Breast epithelium (tissue), 4 donors: ENCODE measurements around the gene ATP9B. TPM values are rescaled to one million over a fixed set of nuclear protein-coding genes. Genes with fewer than 3 reads are reported as not detected.
A peak's percentile ranks its signal among the peaks of the same experiment; 100 is the strongest.

Experiments
- DNase-seq, 2 donors: peaks; one replicate each; pipeline ENCODE4 v3.0.0-alpha.2; 2019; ENCODE audit warnings: low spot score in 2 of 2
- H3K27ac ChIP-seq, 2 donors: fragments of 200-600 bp; sonication (generic) in 1 of 2; one replicate each; pipeline ENCODE4 v1.5.1; 2016 to 2019; ENCODE audit warnings: mild to moderate bottlenecking in 1 of 2
- H3K27me3 ChIP-seq, 2 donors: fragments of 200-600 bp; sonication (generic) in 1 of 2; one replicate each; pipeline versions ENCODE4 v1.5.1 to v1.6.0; 2017 to 2019; ENCODE audit warnings: control low read depth in 1 of 2, mild to moderate bottlenecking in 1 of 2
- H3K36me3 ChIP-seq: fragments of 200-600 bp; one replicate; pipeline ENCODE4 v1.5.1; 2019
- H3K4me1 ChIP-seq, 2 donors: fragments of 200-600 bp; sonication (generic); one replicate each; pipeline ENCODE4 v1.5.1; 2016 to 2019; ENCODE audit warnings: control low read depth in 1 of 2
- H3K4me3 ChIP-seq, 3 donors: fragments of 200-600 bp; sonication (generic); 1 replicate in 2 of 3; 2 replicates in 1 of 3; pipeline ENCODE4 v1.5.1; 2016 to 2019; ENCODE audit warnings: mild to moderate bottlenecking in 3 of 3, moderate library complexity in 2 of 3
- H3K9me3 ChIP-seq, 2 donors: fragments of 200-600 bp; sonication (generic) in 1 of 2; one replicate each; pipeline ENCODE4 v1.5.1; 2016 to 2019; ENCODE audit warnings: control low read depth in 1 of 2
- CTCF ChIP-seq, 3 donors: fragments of 450-650 bp; IDR thresholded peaks; one replicate each; pipeline ENCODE4 v1.5.1; 2016 to 2017; ENCODE audit warnings: antibody characterized with exemption in 3 of 3, mild to moderate bottlenecking in 3 of 3, moderate library complexity in 3 of 3
- POLR2A ChIP-seq: fragments of 450-650 bp; IDR thresholded peaks from one replicate; pipeline ENCODE4 v1.6.1; 2016; ENCODE audit warnings: antibody characterized with exemption, mild to moderate bottlenecking, moderate library complexity
- POLR2AphosphoS5 ChIP-seq, 3 donors: sonication (generic); formaldehyde crosslinking; IDR thresholded peaks; one replicate each; pipeline ENCODE4 v1.6.1; 2017; ENCODE audit warnings: antibody characterized with exemption in 3 of 3
- intact Hi-C: fragments of 100-400 bp; cut with DNase I; formaldehyde crosslinking; loops from one replicate; pipeline ENCODE4 v1.15.1; 2023; ENCODE audit warnings: low total_unique reads
- total RNA-seq, 3 donors: library from RNA; depleted of rRNA; stranded (reverse); fragments of >200 nt; gene quantifications; one replicate each; pipeline ENCODE4 v1.1.0, GENCODE V29; 2016

The ATP9B gene
- total RNA-seq, 3 donors from 2014 or later, result 42.1 to 55.9 (median 54.4) TPM

- intact Hi-C loops, result no loop called here
- DNase-seq, result no peak
- Histone ChIP-seq H3K9me3 (no peaks in the 10 kb centered on the region), H3K27me3 (no peaks in the 10 kb centered on the region), H3K36me3 (no peaks in the 10 kb centered on the region), H3K27ac (peak overlapping the region in 1 of 2 donors; percentile 7), H3K4me1 (no peaks in the 10 kb centered on the region), H3K4me3 (no peak overlapping the region)
- TF ChIP-seq POLR2AphosphoS5 (IDR thresholded peaks at IDR 0.05) (no peak), POLR2A (no peak), CTCF (IDR thresholded peaks at IDR 0.05) (no peak)
These were observed 353.6 kb downstream of the ATP9B start for GRCh38 chr18:79422783-79423165.

- Histone ChIP-seq H3K27me3 (no peaks in the 10 kb centered on the region), H3K27ac (peak overlapping the region in 1 of 2 donors; percentile 48), H3K36me3 (no peaks in the 10 kb centered on the region), H3K9me3 (no peaks in the 10 kb centered on the region), H3K4me1 (no peaks in the 10 kb centered on the region), H3K4me3 (peak overlapping the region in 1 of 3 donors; percentile 22)
- DNase-seq, result no peak
- intact Hi-C loops, result no loop called here
- TF ChIP-seq POLR2A (no peak), POLR2AphosphoS5 (IDR thresholded peaks at IDR 0.05) (no peak), CTCF (IDR thresholded peaks at IDR 0.05) (no peak)
These were observed 354.2 kb downstream of the ATP9B start for GRCh38 chr18:79423211-79424007.

- Histone ChIP-seq H3K36me3 (no peaks in the 10 kb centered on the region), H3K4me3 (peak overlapping the region in 1 of 3 donors; percentile 22), H3K27me3 (no peaks in the 10 kb centered on the region), H3K4me1 (no peaks in the 10 kb centered on the region), H3K27ac (peak overlapping the region in 1 of 2 donors; percentile 48), H3K9me3 (no peaks in the 10 kb centered on the region)
- TF ChIP-seq CTCF (IDR thresholded peaks at IDR 0.05), result no peak
- no peak for TF ChIP-seq POLR2A
- peak in 1 of 3 donors; percentile 44 for TF ChIP-seq POLR2AphosphoS5 (IDR thresholded peaks at IDR 0.05)
- DNase-seq, result no peak
- intact Hi-C loops, result no loop called here
These were observed 354.9 kb downstream of the ATP9B start for GRCh38 chr18:79424008-79424565.

- Histone ChIP-seq H3K27me3 (no peaks in the 10 kb centered on the region), H3K27ac (no peak overlapping the region), H3K4me1 (no peaks in the 10 kb centered on the region), H3K9me3 (no peaks in the 10 kb centered on the region), H3K36me3 (no peaks in the 10 kb centered on the region), H3K4me3 (no peak overlapping the region)
- TF ChIP-seq POLR2AphosphoS5 (IDR thresholded peaks at IDR 0.05) (no peak), CTCF (IDR thresholded peaks at IDR 0.05) (no peak), POLR2A (no peak)
- DNase-seq, result no peak
- intact Hi-C loops, result no loop called here
These were observed 355.8 kb downstream of the ATP9B start for GRCh38 chr18:79424880-79425568.

GRCh38 chr18:79425569-79425886, 356.3 kb downstream of the ATP9B start:
- H3K4me1 ChIP-seq, result no peaks in the 10 kb centered on the region
- intact Hi-C loops, result no loop called here
- no peak overlapping the region for H3K4me3 ChIP-seq
- no peaks in the 10 kb centered on the region for H3K36me3 ChIP-seq
- H3K27ac ChIP-seq, result no peak overlapping the region
- DNase-seq, result no peak
- TF ChIP-seq POLR2A (no peak), POLR2AphosphoS5 (IDR thresholded peaks at IDR 0.05) (no peak), CTCF (IDR thresholded peaks at IDR 0.05) (no peak)
- H3K27me3 ChIP-seq, result no peaks in the 10 kb centered on the region
- no peaks in the 10 kb centered on the region for H3K9me3 ChIP-seq
